Heart right ventricle (tissue), 16 donors: ENCODE results near the gene RARB. TPM values are rescaled to one million over a fixed set of nuclear protein-coding genes. Genes with fewer than 3 reads are reported as not detected.

Experiments used
- ATAC-seq, 8 donors: fragments of 200-7000 bp; cut with Tn5 transposase; one replicate each; pipeline ENCODE4 v1.9.1; 2020; ENCODE audit warnings: mild to moderate bottlenecking in 8 of 8, moderate library complexity in 8 of 8, moderate number of reproducible peaks in 1 of 8
- DNase-seq, 2 donors: peaks; one replicate each; pipeline ENCODE4 v3.0.0-alpha.2; 2020
- H3K27ac ChIP-seq, 10 donors: fragments of 200-600 bp; sonication (generic) in 2 of 10; one replicate each; pipeline versions ENCODE4 v1.5.0 to v1.8.0; 2020 to 2022; ENCODE audit warnings: mild to moderate bottlenecking in 3 of 10
- H3K27me3 ChIP-seq, 7 donors: fragments of 200-600 bp; one replicate each; pipeline ENCODE4 v1.8.0; 2021 to 2022; ENCODE audit warnings: mild to moderate bottlenecking in 2 of 7
- H3K36me3 ChIP-seq, 9 donors: fragments of 200-600 bp; sonication (generic) in 1 of 9; one replicate each; pipeline versions ENCODE4 v1.5.0 to v1.8.0; 2020 to 2022; ENCODE audit warnings: mild to moderate bottlenecking in 2 of 9
- H3K4me1 ChIP-seq, 9 donors: fragments of 200-600 bp; sonication (generic) in 1 of 9; one replicate each; pipeline versions ENCODE4 v1.5.0 to v1.8.0; 2020 to 2022; ENCODE audit warnings: mild to moderate bottlenecking in 4 of 9
- H3K4me3 ChIP-seq, 10 donors: fragments of 200-600 bp; sonication (generic) in 2 of 10; one replicate each; pipeline versions ENCODE4 v1.5.0 to v1.8.0; 2020 to 2022; ENCODE audit warnings: mild to moderate bottlenecking in 7 of 10, moderate library complexity in 2 of 10
- H3K9me3 ChIP-seq, 11 donors: fragments of 200-600 bp in 10 of 11; sonication (generic) in 2 of 11; one replicate each; pipeline versions ENCODE4 v1.5.0 to v1.8.0; 2013 to 2022; ENCODE audit warnings: mild to moderate bottlenecking in 2 of 11, control low read depth in 1 of 11, moderate library complexity in 1 of 11
- CTCF ChIP-seq, 9 donors: fragments of 200-600 bp; sonication (generic) in 2 of 9; IDR thresholded peaks; one replicate each; pipeline versions ENCODE4 v1.5.0 to v1.8.0; 2021 to 2022; ENCODE audit warnings: antibody characterized with exemption in 9 of 9, mild to moderate bottlenecking in 5 of 9, moderate library complexity in 1 of 9
- WGBS, 2 donors: extraction: QIAGEN DNeasy Blood & Tissue Kit; methylation state at CpG; one replicate each; pipeline ENCODE4 v1.1.7; 2013; ENCODE audit warnings: inconsistent platforms in 1 of 2; 5-methylcytosine and 5-hydroxymethylcytosine counted together
- intact Hi-C, 10 donors: fragments of 100-400 bp; cut with DNase I; formaldehyde crosslinking; loops; one replicate each; pipeline versions ENCODE4 v1.11.1 to v1.14.2; 2022
- polyA plus RNA-seq, 2 donors: library from polyadenylated mRNA; stranded (reverse); fragments of 200-250 nt; gene quantifications; one replicate each; pipeline ENCODE4 v1.2.3, GENCODE V29; 2013
- total RNA-seq, 10 donors: library from RNA; stranded (reverse); fragmentation: NEBNext Ultra II Directional in 3 of 10; extraction: Animal tissue kit (Norgen Biotek cat#: 25700) in 3 of 10; gene quantifications; one replicate each; pipeline versions ENCODE4 v1.2.1 to v1.2.4, GENCODE V29; 2021 to 2023
- donor health status: Arrhythmogenic right ventricular cardiomyopathy.
- donor health status: ischemic (EF 13 %, LVEDD 7.1; RV severe dilation, severe dysfunction).
- donor health status: healthy with polysubstance abuse.
- donor health status: DM: no; HTN: yes; CAD: no.
- donor health status: DM: no; HTN: no; CAD: no.
- donor health status: ischemic (EF 25% LVEDD 6.9; RV normal size, moderate dysfunction).
- donor health status: ischemic (EF 25% LVEDD 5.7; RV mildly dilated, moderate dysfunction).
- donor health status: healthy.
- donor health status: DM: yes; HTN: yes; CAD: no.
- donor health status: Ischemic cardiomyopathy.
- donor health status: ischemic (EF 35%, LVEDD 5.7; RV mildly dilated, moderate dysfunction).
- donor health status: nonischemic (EF 11% LVEDD 7.7; RV severe dilation, severe dysfunction).
- donor health status: DM: yes; HTN: yes; CAD: no.
- donor health status: PGD.
- donor health status: ischemic (EF 29% LVEDD 5.4; RV normal size, mild dysfunction).
- donor health status: nonischemic (EF 23%, LVEDD 6.1; RV moderate dilation, normal function).

RARB gene
- total and polyA plus RNA-seq, 12 donors, result 3.6 to 23.2 (median 17.8) TPM

GRCh38 chr3:25421747-25422146, 6.3 kb upstream of the RARB start:
- TF ChIP-seq CTCF (IDR thresholded peaks at IDR 0.05), result no peak
- 93 to 96% methylated on average over 2 of the region's 2 CpGs for WGBS, 2 donors
- peaks cover 0 to 4% (median 0%) of the 10 kb centered on the region in 9 donors for H3K4me1 ChIP-seq
- no peak overlapping the region for H3K4me3 ChIP-seq
- H3K27me3 ChIP-seq, result peaks cover 0 to 5% (median 0%) of the 10 kb centered on the region in 7 donors
- H3K36me3 ChIP-seq, result no peaks in the 10 kb centered on the region
- intact Hi-C loops, result loop anchor here in 6 of 10 donors (5.0 to 10.0 kb wide), 5 partner anchors 267 to 649 kb away; no protein-coding TSS in a partner anchor
- ATAC-seq (no peak), DNase-seq (no peak)
- H3K9me3 ChIP-seq, result no peaks in the 10 kb centered on the region
- H3K27ac ChIP-seq, result no peak overlapping the region

GRCh38 chr3:25423780-25424588, 4.1 kb upstream of the RARB start:
- Histone ChIP-seq H3K27ac (no peak overlapping the region), H3K36me3 (no peaks in the 10 kb centered on the region), H3K9me3 (no peaks in the 10 kb centered on the region), H3K4me1 (peaks cover 0 to 15% (median 6%) of the 10 kb centered on the region in 9 donors), H3K4me3 (no peak overlapping the region), H3K27me3 (peaks cover 0 to 25% (median 0%) of the 10 kb centered on the region in 7 donors)
- intact Hi-C loops, result loop anchor here in 6 of 10 donors (5.0 to 10.0 kb wide), 5 partner anchors 269 to 652 kb away; no protein-coding TSS in a partner anchor
- ATAC-seq (no peak), DNase-seq (no peak)
- no peak for TF ChIP-seq CTCF (IDR thresholded peaks at IDR 0.05)
- WGBS, 2 donors, result 78 to 81% methylated on average over 9 of the region's 9 CpGs

GRCh38 chr3:25424614-25425013, 3.4 kb upstream of the RARB start:
- Histone ChIP-seq H3K27me3 (peaks cover 0 to 31% (median 0%) of the 10 kb centered on the region in 7 donors), H3K4me3 (no peak overlapping the region), H3K4me1 (peaks cover 0 to 15% (median 6%) of the 10 kb centered on the region in 9 donors), H3K36me3 (no peaks in the 10 kb centered on the region), H3K9me3 (no peaks in the 10 kb centered on the region), H3K27ac (no peak overlapping the region)
- 83 to 90% methylated on average over 5 of the region's 5 CpGs for WGBS, 2 donors
- intact Hi-C loops, result loop anchor here in 9 of 10 donors (5.0 to 10.0 kb wide), 8 partner anchors 43 to 652 kb away; no protein-coding TSS in a partner anchor
- ATAC-seq, result no peak
- no peak for TF ChIP-seq CTCF (IDR thresholded peaks at IDR 0.05)
- no peak for DNase-seq

- no peaks in the 10 kb centered on the region for H3K36me3 ChIP-seq
- intact Hi-C loops, result loop anchor here in 9 of 10 donors (5.0 to 10.0 kb wide), 7 partner anchors 41 to 462 kb away; no protein-coding TSS in a partner anchor
- peaks cover 0 to 15% (median 6%) of the 10 kb centered on the region in 9 donors for H3K4me1 ChIP-seq
- H3K27ac ChIP-seq, result peak overlapping the region in 6 of 10 donors; percentile 90 to 97 (median 95)
- DNase-seq (peak; percentile 17 to 38), ATAC-seq (peak in 7 of 8 donors; percentile 24 to 64 (median 38))
- H3K4me3 ChIP-seq, result no peak overlapping the region
- H3K27me3 ChIP-seq, result peaks cover 0 to 32% (median 0%) of the 10 kb centered on the region in 7 donors
- no peaks in the 10 kb centered on the region for H3K9me3 ChIP-seq
- no peak for TF ChIP-seq CTCF (IDR thresholded peaks at IDR 0.05)
- WGBS, 2 donors, result 43 to 64% methylated on average over 2 of the region's 2 CpGs
Observed at GRCh38 chr3:25426408-25426807, 1.7 kb upstream of the RARB start.
